HCT116 (cell line): Measurements from ENCODE around the gene ACHE. TPM values are rescaled to one million over a fixed set of nuclear protein-coding genes. Genes with fewer than 3 reads are reported as not detected.

ENCODE experiments used
- ATAC-seq: fragments of 200-7000 bp; cut with Tn5 transposase; 2 replicates; pipeline ENCODE4 v1.9.1; 2020; ENCODE audit warnings: mild to moderate bottlenecking, moderate library complexity
- BruUV-seq: library from RNA; stranded (reverse); fragments of 400-500 nt; replicated peaks from 2 replicates; lab custom pipeline; 2021; lab: Mats Ljungman, UMichigan
- CTCF ChIA-PET: fragments of 300-600 bp; sonication (Branson Sonifier 250); formaldehyde crosslinking; loops from one replicate; lab custom pipeline; 2021; ENCODE audit warnings: antibody characterized with exemption; lab: Charles Lee
- POLR2A ChIA-PET: fragments of 300-600, 350-600 bp; sonication (Branson Sonifier 250); formaldehyde crosslinking; loops from one replicate; lab custom pipeline; 2021; ENCODE audit warnings: antibody characterized with exemption; lab: Charles Lee
- RAD21 ChIA-PET, 2 experiments: fragments of 300-600 bp; sonication (Branson Sonifier 250); formaldehyde crosslinking; loops; one replicate each; lab custom pipeline; 2023; ENCODE audit warnings: low total read pairs in 2 of 2; ENCODE audit not compliant: uncharacterized antibody in 2 of 2, unreplicated experiment in 2 of 2, low non-redundant PET in 1 of 2; lab: Charles Lee
- DNase-seq: peaks from one replicate; pipeline ENCODE4 v3.0.0-alpha.2; 2010; ENCODE audit warnings: low read depth, low spot score
- H2AFZ ChIP-seq: fragments of 200-600 bp; shearing (Covaris generic), sonication (generic); 2 replicates; pipeline ENCODE4 v1.6.1; 2017; ENCODE audit warnings: low read depth, mixed run types, mixed read lengths, antibody characterized with exemption, low read length; ENCODE audit not compliant: poor library complexity, severe bottlenecking
- H3K27ac ChIP-seq: 2 replicates; pipeline ENCODE4 v1.5.1; 2012; ENCODE audit warnings: low read depth, low read length
- H3K27me3 ChIP-seq: fragments of 200-600 bp; sonication (generic); 2 replicates; pipeline ENCODE4 v1.6.1; 2016; ENCODE audit warnings: mixed run types, low read length, mixed read lengths; ENCODE audit not compliant: insufficient read depth
- H3K36me3 ChIP-seq, 2 experiments: fragments of 200-500 bp in 1 of 2; fragments of 200-600 bp in 1 of 2; sonication (Bioruptor generic) in 1 of 2; sonication (generic) in 1 of 2; 2 replicates each; pipeline versions ENCODE4 v1.5.1 to v1.6.1; 2014 to 2016; ENCODE audit warnings: low read length in 2 of 2, inconsistent platforms in 1 of 2, mixed read lengths in 1 of 2, mixed run types in 1 of 2; ENCODE audit not compliant: insufficient read depth in 2 of 2, control insufficient read depth in 1 of 2
- H3K4me1 ChIP-seq, 2 experiments: fragments of 200-600 bp in 1 of 2; sonication (generic) in 1 of 2; 2 replicates each; pipeline versions ENCODE4 v1.5.1 to v1.6.1; 2012 to 2017; ENCODE audit warnings: low read length in 2 of 2, inconsistent platforms in 1 of 2, mild to moderate bottlenecking in 1 of 2, mixed read lengths in 1 of 2, mixed run types in 1 of 2, moderate library complexity in 1 of 2; ENCODE audit not compliant: insufficient read depth in 2 of 2, control insufficient read depth in 1 of 2
- H3K4me2 ChIP-seq: fragments of 200-600 bp; sonication (generic); 2 replicates; pipeline ENCODE4 v1.6.1; 2017; ENCODE audit warnings: mixed run types, low read length, mixed read lengths
- H3K4me3 ChIP-seq, 2 experiments: fragments of 200-600 bp in 1 of 2; sonication (generic) in 1 of 2; replicated peaks in 1 of 2; 2 replicates each; pipeline ENCODE4 v1.5.1; 2011 to 2016; ENCODE audit warnings: low read length in 2 of 2, control low read depth in 1 of 2, low read depth in 1 of 2, mild to moderate bottlenecking in 1 of 2, mixed read lengths in 1 of 2, mixed run types in 1 of 2
- H3K79me2 ChIP-seq: fragments of 200-600 bp; sonication (generic); 2 replicates; pipeline ENCODE4 v1.6.1; 2017; ENCODE audit warnings: mild to moderate bottlenecking, mixed run types, low read length, moderate library complexity, mixed read lengths; ENCODE audit not compliant: insufficient read depth
- H3K9ac ChIP-seq: fragments of 200-600 bp; sonication (generic); 2 replicates; pipeline ENCODE4 v1.6.1; 2016; ENCODE audit warnings: low read length, mixed read lengths
- H3K9me2 ChIP-seq: fragments of 200-600 bp; sonication (generic), shearing (Covaris generic); 2 replicates; pipeline ENCODE4 v1.6.1; 2017; ENCODE audit warnings: mixed run types, mild to moderate bottlenecking, moderate library complexity; ENCODE audit not compliant: insufficient read depth
- H3K9me3 ChIP-seq, 2 experiments: fragments of 200-500 bp in 1 of 2; fragments of 200-600 bp in 1 of 2; sonication (Bioruptor generic) in 1 of 2; sonication (generic) in 1 of 2; 2 replicates each; pipeline ENCODE4 v1.6.1; 2014 to 2017; ENCODE audit warnings: low read length in 2 of 2, mixed read lengths in 2 of 2, inconsistent platforms in 1 of 2, low read depth in 1 of 2, mild to moderate bottlenecking in 1 of 2, mixed run types in 1 of 2, moderate library complexity in 1 of 2; ENCODE audit not compliant: control insufficient read depth in 1 of 2, insufficient read depth in 1 of 2
- H4K20me1 ChIP-seq: fragments of 200-600 bp; sonication (generic), shearing (Covaris generic); 2 replicates; pipeline ENCODE4 v1.6.1; 2017; ENCODE audit warnings: mixed run types, mild to moderate bottlenecking, moderate library complexity; ENCODE audit not compliant: insufficient read depth
- CTCF ChIP-seq, 3 experiments: fragments of 200-600 bp in 1 of 3; sonication (generic) in 1 of 3; IDR thresholded peaks in 2 of 3; conservative IDR thresholded peaks in 1 of 3; 2 replicates each; pipeline ENCODE4 v1.5.1; 2012 to 2017; ENCODE audit warnings: low read depth in 2 of 3, low read length in 2 of 3, antibody characterized with exemption in 1 of 3, borderline replicate concordance in 1 of 3, control low read depth in 1 of 3, mild to moderate bottlenecking in 1 of 3, mixed read lengths in 1 of 3, mixed run types in 1 of 3, moderate library complexity in 1 of 3; ENCODE audit not compliant: insufficient read depth in 1 of 3
- EGR1 ChIP-seq: IDR thresholded peaks from 2 replicates; pipeline ENCODE4 v1.6.1; 2012; ENCODE audit warnings: low read depth
- FOSL1 ChIP-seq: IDR thresholded peaks from 2 replicates; pipeline ENCODE4 v1.6.1; 2012; ENCODE audit warnings: low read depth
- MAX ChIP-seq: IDR thresholded peaks from 2 replicates; pipeline ENCODE4 v1.6.1; 2012
- POLR2AphosphoS5 ChIP-seq: IDR thresholded peaks from 2 replicates; pipeline ENCODE4 v1.6.1; 2011; ENCODE audit warnings: mild to moderate bottlenecking, low read depth, low read length, moderate library complexity
- REST ChIP-seq: IDR thresholded peaks from 2 replicates; pipeline ENCODE4 v1.6.1; 2012; ENCODE audit warnings: low read depth
- intact Hi-C: fragments of 100-400 bp; cut with micrococcal nuclease; formaldehyde crosslinking; loops from 2 replicates; pipeline ENCODE4 v1.10.0; 2022
- total RNA-seq: library from RNA; stranded (reverse); gene quantifications from one replicate; pipeline ENCODE4 v1.2.1, GENCODE V29; 2021; ENCODE audit not compliant: unreplicated experiment

The ACHE gene
- total RNA-seq, 1 experiment from 2014 or later: 1.8 TPM

- no peak for DNase-seq
Measured at GRCh38 chr7:100897772-100898454, 2.2 kb upstream of the ACHE start.

More at GRCh38 chr7:100897772-100898454, 2.2 kb upstream of the ACHE start:
- Histone ChIP-seq H4K20me1 (no peaks in the 10 kb centered on the region), H3K79me2 (no peaks in the 10 kb centered on the region), H3K27ac (no peak overlapping the region), H3K27me3 (no peaks in the 10 kb centered on the region; the same call in 1 of the 2 replicates), H2AFZ (no peak overlapping the region), H3K36me3 (no peaks in the 10 kb centered on the region), H3K9me3 (no peaks in the 10 kb centered on the region), H3K9me2 (no peaks in the 10 kb centered on the region), H3K4me3 (no peak overlapping the region), H3K4me1 (peaks cover 8 to 32% of the 10 kb centered on the region in 2 experiments), H3K4me2 (no peak overlapping the region), H3K9ac (no peak overlapping the region)
- ChIA-PET POLR2A (no interaction called here), CTCF (interaction anchor here (0.9 to 2.7 kb wide), 3 partner anchors 8 to 384 kb away, joined by 3 to 8 read pairs (median 4); partner anchors contain the start of gene UFSP1), RAD21 (no interaction called here)
- TF ChIP-seq FOSL1 (no peak), POLR2AphosphoS5 (no peak), MAX (no peak), REST (no peak), EGR1 (no peak), CTCF (IDR thresholded peaks at IDR 0.05 in 2 of 3, conservative IDR thresholded peaks at IDR 0.05 in 1 of 3; ENCODE audit: borderline replicate concordance in 1 of 3, insufficient read depth in 1 of 3, low read depth in 2 of 3, low read length in 2 of 3) (no peak)
- no TSS peak for BruUV-seq
- intact Hi-C loops: loop anchor here (1.0 to 5.0 kb wide), 4 partner anchors 161 to 385 kb away; no protein-coding TSS in a partner anchor
- ATAC-seq: no peak
